Smooth muscle cell (in vitro differentiated cells): ENCODE results near the gene PPP1R2. TPM values are rescaled to one million over a fixed set of nuclear protein-coding genes. Genes with fewer than 3 reads are reported as not detected.

ENCODE experiments used
- DNase-seq: peaks from one replicate; lab custom pipeline; 2025; ENCODE audit not compliant: unreplicated experiment; lab: John Stamatoyannopoulos, UW
- H2AFZ ChIP-seq: fragments of 200-600 bp; sonication (generic); 2 replicates; pipeline ENCODE4 v1.6.0; 2016; ENCODE audit warnings: antibody characterized with exemption, low read depth, mild to moderate bottlenecking
- H3F3A ChIP-seq: fragments of 200-600 bp; sonication (generic); 2 replicates; pipeline ENCODE4 v1.6.0; 2017; ENCODE audit warnings: antibody characterized with exemption, low read depth
- H3K27ac ChIP-seq: fragments of 200-600 bp; sonication (generic); 2 replicates; pipeline ENCODE4 v1.5.1; 2016; ENCODE audit warnings: low read depth, mild to moderate bottlenecking
- H3K27me3 ChIP-seq: fragments of 200-600 bp; sonication (generic); 2 replicates; pipeline ENCODE4 v1.6.1; 2016; ENCODE audit warnings: low read depth, mild to moderate bottlenecking
- H3K36me3 ChIP-seq: fragments of 200-600 bp; sonication (generic); 2 replicates; pipeline ENCODE4 v1.5.1; 2016; ENCODE audit warnings: low read depth
- H3K4me1 ChIP-seq: fragments of 200-600 bp; sonication (generic); 2 replicates; pipeline ENCODE4 v1.5.1; 2016; ENCODE audit warnings: low read depth
- H3K4me2 ChIP-seq: fragments of 200-600 bp; sonication (generic); 2 replicates; pipeline ENCODE4 v1.6.0; 2016; ENCODE audit warnings: mild to moderate bottlenecking
- H3K4me3 ChIP-seq: fragments of 200-600 bp; sonication (generic); 2 replicates; pipeline ENCODE4 v1.5.1; 2016; ENCODE audit warnings: mild to moderate bottlenecking
- H3K79me2 ChIP-seq: fragments of 200-600 bp; sonication (generic); 2 replicates; pipeline ENCODE4 v1.6.0; 2016; ENCODE audit warnings: low read depth, mild to moderate bottlenecking
- H3K9ac ChIP-seq: fragments of 200-600 bp; sonication (generic); 2 replicates; pipeline ENCODE4 v1.6.0; 2016; ENCODE audit warnings: low read depth
- H3K9me3 ChIP-seq: fragments of 200-600 bp; sonication (generic); replicated peaks from 2 replicates; pipeline ENCODE4 v1.5.1; 2016; ENCODE audit warnings: low read depth
- H4K20me1 ChIP-seq: fragments of 200-600 bp; sonication (generic); 2 replicates; pipeline ENCODE4 v1.6.0; 2016; ENCODE audit warnings: low read depth
- CTCF ChIP-seq: fragments of 200-600 bp; sonication (generic); IDR thresholded peaks from 2 replicates; pipeline ENCODE4 v1.5.1; 2017; ENCODE audit warnings: borderline replicate concordance, mild to moderate bottlenecking, antibody characterized with exemption; ENCODE audit not compliant: insufficient read depth, poor library complexity, severe bottlenecking
- WGBS: methylation state at CpG from one replicate; pipeline ENCODE4 v1.1.7; 2016; ENCODE audit warnings: low lambda C conversion rate; 5-methylcytosine and 5-hydroxymethylcytosine counted together
- polyA plus RNA-seq: library from polyadenylated mRNA; unstranded; fragments of >200 nt; fragmentation: Nextera tagmentation; extraction: Ambion mirVana; gene quantifications from 2 replicates; pipeline ENCODE4 v1.2.1, GENCODE V29; 2016
- total RNA-seq: library from RNA; depleted of rRNA; stranded (reverse); fragments of >200 nt; gene quantifications from 2 replicates; pipeline ENCODE4 v1.2.3, GENCODE V29; 2014

PPP1R2 gene
- total and polyA plus RNA-seq, 2 experiments from 2014 or later, result 33.4 to 47.5 TPM

GRCh38 chr3:195571361-195571760 lies 28.2 kb upstream of the PPP1R2 start:
- H3K4me2 ChIP-seq, result no peak overlapping the region
- no peaks in the 10 kb centered on the region for H3K79me2 ChIP-seq
- TF ChIP-seq CTCF, result no peak
- H3K27ac ChIP-seq, result no peak overlapping the region
- H4K20me1 ChIP-seq, result no peaks in the 10 kb centered on the region
- no peak overlapping the region for H3K4me3 ChIP-seq
- no peak for DNase-seq
- H3K9ac ChIP-seq, result no peak overlapping the region
- no peaks in the 10 kb centered on the region for H3K9me3 ChIP-seq
- 67% methylated on average over 6 of the region's 6 CpGs for WGBS
- no peak overlapping the region for H2AFZ ChIP-seq
- H3K27me3 ChIP-seq, result no peaks in the 10 kb centered on the region
- H3K36me3 ChIP-seq, result no peaks in the 10 kb centered on the region
- H3F3A ChIP-seq, result no peaks in the 10 kb centered on the region
- no peaks in the 10 kb centered on the region for H3K4me1 ChIP-seq

GRCh38 chr3:195570912-195571311 lies 27.8 kb upstream of the PPP1R2 start:
- DNase-seq, result no peak
- no peak overlapping the region for H3K9ac ChIP-seq
- H3K27ac ChIP-seq, result no peak overlapping the region
- H3K9me3 ChIP-seq, result no peaks in the 10 kb centered on the region
- H3K4me1 ChIP-seq, result no peaks in the 10 kb centered on the region
- TF ChIP-seq CTCF, result no peak
- no peaks in the 10 kb centered on the region for H3K27me3 ChIP-seq
- 88% methylated on average over 9 of the region's 9 CpGs for WGBS
- no peak overlapping the region for H3K4me2 ChIP-seq
- H3F3A ChIP-seq, result no peaks in the 10 kb centered on the region
- no peaks in the 10 kb centered on the region for H3K36me3 ChIP-seq
- no peaks in the 10 kb centered on the region for H4K20me1 ChIP-seq
- H3K4me3 ChIP-seq, result no peak overlapping the region
- no peaks in the 10 kb centered on the region for H3K79me2 ChIP-seq
- H2AFZ ChIP-seq, result no peak overlapping the region

GRCh38 chr3:195570344-195570743 lies 27.2 kb upstream of the PPP1R2 start:
- H3K79me2 ChIP-seq, result no peaks in the 10 kb centered on the region
- no peak overlapping the region for H3K9ac ChIP-seq
- no peak overlapping the region for H3K4me2 ChIP-seq
- no peaks in the 10 kb centered on the region for H4K20me1 ChIP-seq
- no peaks in the 10 kb centered on the region for H3K36me3 ChIP-seq
- no peak overlapping the region for H3K4me3 ChIP-seq
- WGBS, result 79% methylated on average over 6 of the region's 6 CpGs
- no peak for TF ChIP-seq CTCF
- no peak for DNase-seq
- H3K4me1 ChIP-seq, result no peaks in the 10 kb centered on the region
- no peaks in the 10 kb centered on the region for H3F3A ChIP-seq
- no peak overlapping the region for H2AFZ ChIP-seq
- no peak overlapping the region for H3K27ac ChIP-seq
- H3K9me3 ChIP-seq, result no peaks in the 10 kb centered on the region
- H3K27me3 ChIP-seq, result no peaks in the 10 kb centered on the region

GRCh38 chr3:195568630-195569029 lies 25.5 kb upstream of the PPP1R2 start:
- Histone ChIP-seq H3K79me2 (no peaks in the 10 kb centered on the region), H3K36me3 (no peaks in the 10 kb centered on the region), H4K20me1 (no peaks in the 10 kb centered on the region), H3K4me2 (no peak overlapping the region), H3K27me3 (no peaks in the 10 kb centered on the region), H3F3A (no peaks in the 10 kb centered on the region), H3K9ac (no peak overlapping the region), H3K27ac (no peak overlapping the region), H2AFZ (no peak overlapping the region), H3K4me3 (no peak overlapping the region), H3K4me1 (no peaks in the 10 kb centered on the region), H3K9me3 (no peaks in the 10 kb centered on the region)
- 87% methylated on average over 5 of the region's 5 CpGs for WGBS
- TF ChIP-seq CTCF, result no peak
- DNase-seq, result no peak
